IMR-90 (cell line): Measurements from ENCODE around the gene MAP3K9. TPM values are rescaled to one million over a fixed set of nuclear protein-coding genes. Genes with fewer than 3 reads are reported as not detected.

Source experiments
- ATAC-seq: fragments of 200-7000 bp; cut with Tn5 transposase; 2 replicates; pipeline ENCODE4 v1.9.1; 2020; ENCODE audit warnings: low read depth, mild to moderate bottlenecking, moderate library complexity
- BruUV-seq: library from RNA; stranded (reverse); fragments of 400-500 nt; replicated peaks from 2 replicates; lab custom pipeline; 2021; lab: Mats Ljungman, UMichigan
- CTCF ChIA-PET: fragments of 300-600 bp; formaldehyde crosslinking; extraction: SDS; loops from one replicate; lab custom pipeline; 2021; ENCODE audit warnings: antibody characterized with exemption; lab: Yijun Ruan, JAX
- POLR2A ChIA-PET: fragments of 300-600 bp; sonication (Branson Sonifier 250); formaldehyde crosslinking; loops from one replicate; lab custom pipeline; 2022; ENCODE audit warnings: antibody characterized with exemption; ENCODE audit not compliant: unreplicated experiment; lab: Charles Lee
- DNase-seq: peaks from one replicate; pipeline ENCODE4 v3.0.0; 2013
- H2AFZ ChIP-seq: replicated peaks from 2 replicates; pipeline ENCODE3; 2013; ENCODE audit warnings: low read length, mild to moderate bottlenecking; ENCODE audit not compliant: poor library complexity
- H2AK5ac ChIP-seq: 2 replicates; pipeline ENCODE4 v1.6.1; 2013; ENCODE audit warnings: low read depth, low read length, inconsistent platforms
- H2AK9ac ChIP-seq: replicated peaks from 2 replicates; pipeline ENCODE3; 2013; ENCODE audit warnings: mild to moderate bottlenecking, low read depth, low read length, moderate library complexity; ENCODE audit not compliant: poor library complexity
- H2BK120ac ChIP-seq: 2 replicates; pipeline ENCODE4 v1.6.1; 2013; ENCODE audit warnings: low read depth, low read length, inconsistent platforms
- H2BK15ac ChIP-seq: 3 replicates; pipeline ENCODE4 v1.6.1; 2013; ENCODE audit warnings: low read depth, low read length, inconsistent platforms
- H2BK20ac ChIP-seq: 2 replicates; pipeline ENCODE4 v1.6.1; 2013; ENCODE audit warnings: low read depth, mild to moderate bottlenecking, inconsistent platforms, low read length, moderate library complexity
- H2BK5ac ChIP-seq: 2 replicates; pipeline ENCODE4 v1.6.1; 2013; ENCODE audit warnings: mild to moderate bottlenecking, low read depth, low read length, inconsistent platforms; ENCODE audit not compliant: poor library complexity, severe bottlenecking
- H3K14ac ChIP-seq: replicated peaks from 2 replicates; pipeline ENCODE4 v1.6.1; 2013; ENCODE audit warnings: low read depth, low read length, inconsistent platforms
- H3K18ac ChIP-seq: 2 replicates; pipeline ENCODE4 v1.6.1; 2013; ENCODE audit warnings: low read depth, low read length, control low read depth
- H3K23ac ChIP-seq: 2 replicates; pipeline ENCODE4 v1.6.1; 2013; ENCODE audit warnings: low read depth, low read length, inconsistent platforms
- H3K27ac ChIP-seq: 2 replicates; pipeline ENCODE4 v1.5.1; 2013; ENCODE audit warnings: mild to moderate bottlenecking, control low read depth, low read length; ENCODE audit not compliant: insufficient read depth
- H3K27me3 ChIP-seq: 2 replicates; pipeline ENCODE4 v1.6.1; 2013; ENCODE audit warnings: low read length; ENCODE audit not compliant: control insufficient read depth, insufficient read depth
- H3K36me3 ChIP-seq: 2 replicates; pipeline ENCODE4 v1.6.1; 2013; ENCODE audit warnings: low read length, mixed read lengths; ENCODE audit not compliant: control insufficient read depth, insufficient read depth
- H3K4ac ChIP-seq: 2 replicates; pipeline ENCODE4 v1.6.1; 2013; ENCODE audit warnings: low read depth, low read length, inconsistent platforms
- H3K4me1 ChIP-seq: 2 replicates; pipeline ENCODE4 v1.6.1; 2013; ENCODE audit warnings: low read length, mixed read lengths; ENCODE audit not compliant: control insufficient read depth, insufficient read depth
- H3K4me2 ChIP-seq: 2 replicates; pipeline ENCODE4 v1.6.1; 2013; ENCODE audit warnings: low read depth, mild to moderate bottlenecking, control low read depth, low read length, moderate library complexity
- H3K4me3 ChIP-seq: 2 replicates; pipeline ENCODE4 v1.5.1; 2013; ENCODE audit warnings: low read depth, mild to moderate bottlenecking, control low read depth, low read length, moderate library complexity; ENCODE audit not compliant: insufficient read depth
- H3K56ac ChIP-seq: 2 replicates; pipeline ENCODE4 v1.6.1; 2013; ENCODE audit warnings: low read length, inconsistent platforms; ENCODE audit not compliant: insufficient read depth; ENCODE audit errors: extremely low read depth
- H3K79me1 ChIP-seq, 2 experiments: 2 replicates each; pipeline ENCODE4 v1.6.1; 2013; ENCODE audit warnings: low read length in 2 of 2, inconsistent platforms in 1 of 2, low read depth in 1 of 2
- H3K9ac ChIP-seq: 2 replicates; pipeline ENCODE4 v1.6.1; 2013; ENCODE audit warnings: low read depth, low read length, control low read depth
- H3K9me1 ChIP-seq: 2 replicates; pipeline ENCODE4 v1.6.1; 2013; ENCODE audit warnings: low read length, inconsistent platforms; ENCODE audit not compliant: insufficient read depth
- H3K9me3 ChIP-seq: 2 replicates; pipeline ENCODE4 v1.6.1; 2013; ENCODE audit warnings: low read length; ENCODE audit not compliant: control insufficient read depth, insufficient read depth
- H4K20me1 ChIP-seq: 2 replicates; pipeline ENCODE4 v1.6.1; 2013; ENCODE audit warnings: low read length, inconsistent platforms; ENCODE audit not compliant: insufficient read depth
- H4K5ac ChIP-seq: 2 replicates; pipeline ENCODE4 v1.6.1; 2013; ENCODE audit warnings: mild to moderate bottlenecking, low read depth, low read length, control low read depth
- H4K8ac ChIP-seq, 2 experiments: 2 replicates each; pipeline ENCODE4 v1.6.1; 2013; ENCODE audit warnings: low read depth in 2 of 2, low read length in 2 of 2, control low read depth in 1 of 2, inconsistent platforms in 1 of 2
- H4K91ac ChIP-seq: 2 replicates; pipeline ENCODE4 v1.6.1; 2013; ENCODE audit warnings: low read depth, low read length, inconsistent platforms; ENCODE audit not compliant: insufficient read depth
- MAFK ChIP-seq: IDR thresholded peaks from 2 replicates; pipeline ENCODE4 v1.6.1; 2012; ENCODE audit warnings: low read depth, low read length, improper control_type of control experiment
- USF2 ChIP-seq: fragments of 150-350 bp; IDR thresholded peaks from 2 replicates; pipeline ENCODE4 v1.6.1; 2017; ENCODE audit warnings: mild to moderate bottlenecking, antibody characterized with exemption, low read length, low read depth
- WGBS, 2 experiments: methylation state at CpG; one replicate each; pipeline versions ENCODE4 v1.1.5 to v1.1.7; 2013; ENCODE audit warnings: missing lambda C conversion rate in 2 of 2; ENCODE audit not compliant: insufficient read length in 1 of 2; ENCODE audit errors: extremely low coverage in 2 of 2; 5-methylcytosine and 5-hydroxymethylcytosine counted together
- dilution Hi-C: fragments of 300-500 bp; cut with HindIII; formaldehyde crosslinking; loops from one replicate; pipeline ENCODE4 v1.14.3; 2018; ENCODE audit warnings: low sequenced_read_pairs; ENCODE audit not compliant: unreplicated experiment
- in situ Hi-C: fragments of 300-500 bp; cut with MboI; formaldehyde crosslinking; loops from 3 replicates; pipeline ENCODE4 v1.14.3; 2019; ENCODE audit warnings: low sequenced_read_pairs, inconsistent platforms, mixed read lengths
- intact Hi-C: fragments of 100-400 bp; cut with micrococcal nuclease; formaldehyde crosslinking; loops from 2 replicates; pipeline ENCODE4 v1.10.0; 2022
- polyA plus RNA-seq, 3 experiments: library from polyadenylated mRNA; depleted of rRNA; stranded (reverse); fragments of >200 nt; gene quantifications; 2 replicates each; pipeline ENCODE4 v1.2.3, GENCODE V29; 2012; ENCODE audit warnings: low replicate concordance in 1 of 3
- total RNA-seq: library from RNA; depleted of rRNA; stranded (reverse); fragments of >200 nt; gene quantifications from 2 replicates; pipeline ENCODE4 v1.2.3, GENCODE V29; 2012

The MAP3K9 gene
- total and polyA plus RNA-seq, 2 of the 4 experiments (the other 2 are of a cell fraction) = 0.17 to 0.18 TPM

DNA sequence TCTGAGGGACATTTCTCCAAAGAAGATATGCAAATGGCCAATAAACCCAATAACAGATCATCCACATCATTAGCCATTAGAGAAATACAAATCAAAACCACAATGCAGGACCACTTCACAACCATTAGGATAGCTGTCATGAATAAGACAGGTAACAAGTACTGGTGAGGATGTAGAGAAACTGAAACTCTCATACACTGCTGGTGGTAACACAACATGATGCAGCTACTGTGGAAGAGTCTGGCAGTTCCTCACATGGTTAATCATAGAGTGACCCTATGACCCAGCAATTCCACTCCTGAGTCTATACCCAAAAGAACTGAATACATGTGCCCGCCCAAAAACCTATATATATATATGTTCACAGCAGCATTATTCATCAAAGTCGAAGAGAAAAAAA lies 128.6 kb downstream of the MAP3K9 start:
- H4K8ac ChIP-seq = no peak overlapping the region
- ChIA-PET POLR2A (no interaction called here), CTCF (interaction anchor here (0.6 kb wide), 1 partner anchor 194 kb away, joined by 3 read pairs; no protein-coding TSS in a partner anchor)
- no peak overlapping the region for H3K27ac ChIP-seq
- TF ChIP-seq MAFK (no peak), USF2 (no peak)
- H2BK120ac ChIP-seq = no peak overlapping the region
- H3K9me3 ChIP-seq = no peaks in the 10 kb centered on the region
- intact Hi-C loops (no loop called here), in situ Hi-C loops (no loop called here), dilution Hi-C loops (no loop called here)
- H3K27me3 ChIP-seq = peaks cover 8% of the 10 kb centered on the region; the same call in 1 of the 2 replicates
- no peak overlapping the region for H3K9ac ChIP-seq
- H4K20me1 ChIP-seq = no peaks in the 10 kb centered on the region
- no peak overlapping the region for H3K56ac ChIP-seq
- no peaks in the 10 kb centered on the region for H3K9me1 ChIP-seq
- no peak overlapping the region for H3K4ac ChIP-seq
- H3K79me1 ChIP-seq = no peaks in the 10 kb centered on the region
- no peak overlapping the region for H2AK9ac ChIP-seq
- no peak overlapping the region for H4K91ac ChIP-seq
- no peak overlapping the region for H3K14ac ChIP-seq
- no CpG with 5 or more reads among the region's 2 CpGs for WGBS, 2 experiments
- H3K36me3 ChIP-seq = no peaks in the 10 kb centered on the region
- H2AK5ac ChIP-seq = no peak overlapping the region
- BruUV-seq = no TSS peak
- no peak overlapping the region for H2BK5ac ChIP-seq
- H3K4me2 ChIP-seq = no peak overlapping the region
- H3K23ac ChIP-seq = no peak overlapping the region
- ATAC-seq (no peak), DNase-seq (no peak)
- H4K5ac ChIP-seq = no peak overlapping the region
- no peak overlapping the region for H3K4me3 ChIP-seq
- H2BK15ac ChIP-seq = no peak overlapping the region
- no peak overlapping the region for H3K18ac ChIP-seq
- H3K4me1 ChIP-seq = no peaks in the 10 kb centered on the region
- H2BK20ac ChIP-seq = no peak overlapping the region
- no peak overlapping the region for H2AFZ ChIP-seq
